GM23338 (cell line): ENCODE data around the gene HSPA12B. TPM values are rescaled to one million over a fixed set of nuclear protein-coding genes. Genes with fewer than 3 reads are reported as not detected.

Experiments used
- ATAC-seq: fragments of 200-7000 bp; cut with Tn5 transposase; 3 replicates; pipeline ENCODE4 v1.9.1; 2020
- DNase-seq: peaks from one replicate; pipeline ENCODE4 v3.0.0-alpha.2; 2015; ENCODE audit warnings: low spot score
- H2AFZ ChIP-seq: fragments of 200-600 bp; sonication (generic); 2 replicates; pipeline ENCODE4 v1.8.0; 2016; ENCODE audit warnings: antibody characterized with exemption, mild to moderate bottlenecking, moderate library complexity
- H3F3A ChIP-seq: fragments of 200-600 bp; sonication (generic); replicated peaks from 2 replicates; pipeline ENCODE4 v1.8.0; 2017; ENCODE audit warnings: antibody characterized with exemption, mixed run types, low read depth
- H3K27ac ChIP-seq: fragments of 200-600 bp; sonication (generic); 2 replicates; pipeline ENCODE4 v1.6.1; 2016; ENCODE audit warnings: low read depth
- H3K27me3 ChIP-seq: fragments of 200-600 bp; sonication (generic); 2 replicates; pipeline ENCODE4 v1.8.0; 2016; ENCODE audit warnings: mild to moderate bottlenecking, mixed run types, moderate library complexity; ENCODE audit not compliant: insufficient read depth
- H3K36me3 ChIP-seq: fragments of 200-600 bp; sonication (generic); 2 replicates; pipeline ENCODE4 v1.8.0; 2016; ENCODE audit warnings: mild to moderate bottlenecking; ENCODE audit not compliant: insufficient read depth
- H3K4me1 ChIP-seq: fragments of 200-600 bp; sonication (generic); 2 replicates; pipeline ENCODE4 v1.8.0; 2016; ENCODE audit warnings: mild to moderate bottlenecking, moderate library complexity; ENCODE audit not compliant: insufficient read depth
- H3K4me2 ChIP-seq: fragments of 200-600 bp; sonication (generic); 2 replicates; pipeline ENCODE4 v1.7.1; 2017; ENCODE audit warnings: mixed run types
- H3K4me3 ChIP-seq: fragments of 200-600 bp; sonication (generic); 2 replicates; pipeline ENCODE4 v1.6.1; 2016; ENCODE audit warnings: mixed run types
- H3K79me2 ChIP-seq: fragments of 200-600 bp; sonication (generic); replicated peaks from 2 replicates; pipeline ENCODE4 v1.8.0; 2017; ENCODE audit warnings: mild to moderate bottlenecking; ENCODE audit not compliant: insufficient read depth
- H3K9me2 ChIP-seq: fragments of 200-600 bp; sonication (generic); 2 replicates; pipeline ENCODE4 v1.8.0; 2017; ENCODE audit not compliant: insufficient read depth
- H4K20me1 ChIP-seq: fragments of 200-600 bp; sonication (generic); replicated peaks from 2 replicates; pipeline ENCODE4 v1.8.0; 2017; ENCODE audit warnings: mild to moderate bottlenecking; ENCODE audit not compliant: insufficient read depth
- H3K27ac Mint-ChIP-seq: 2 replicates; pipeline ENCODE4 v1.8.0; 2020; ENCODE audit warnings: inconsistent platforms, mild to moderate bottlenecking, moderate library complexity, mixed read lengths
- H3K27me3 Mint-ChIP-seq: 3 replicates; pipeline ENCODE4 v1.8.0; 2022; ENCODE audit warnings: low read depth, mild to moderate bottlenecking, moderate library complexity, mixed read lengths, inconsistent platforms; ENCODE audit not compliant: insufficient read depth, poor library complexity
- H3K36me3 Mint-ChIP-seq: 3 replicates; pipeline ENCODE4 v1.8.0; 2021; ENCODE audit warnings: low read depth, mild to moderate bottlenecking, inconsistent platforms, moderate library complexity, mixed read lengths
- H3K4me1 Mint-ChIP-seq: 3 replicates; pipeline ENCODE4 v1.8.0; 2020; ENCODE audit warnings: mild to moderate bottlenecking, inconsistent platforms, mixed read lengths
- H3K4me3 Mint-ChIP-seq: 3 replicates; pipeline ENCODE4 v1.8.0; 2021; ENCODE audit warnings: moderate library complexity, mild to moderate bottlenecking, inconsistent platforms, mixed read lengths
- H3K9me3 Mint-ChIP-seq: 3 replicates; pipeline ENCODE4 v1.8.0; 2020; ENCODE audit warnings: moderate library complexity, mild to moderate bottlenecking, inconsistent platforms, mixed read lengths
- CREB1 ChIP-seq: fragments of 250-450 bp; sonication (Bioruptor Pico); IDR thresholded peaks from 2 replicates; pipeline ENCODE4 v1.5.0; 2020; ENCODE audit warnings: low read depth, mild to moderate bottlenecking, moderate library complexity
- ETS1 ChIP-seq: IDR thresholded peaks from 2 replicates; pipeline ENCODE4 v1.6.1; 2016; ENCODE audit warnings: antibody characterized with exemption
- EZH2 ChIP-seq: fragments of 200-600 bp; sonication (generic); IDR thresholded peaks from one replicate; pipeline ENCODE4 v1.8.0; 2017; ENCODE audit warnings: antibody characterized with exemption, mild to moderate bottlenecking, low read depth; ENCODE audit not compliant: unreplicated experiment
- EZH2phosphoT487 ChIP-seq: fragments of 200-600 bp; sonication (generic); IDR thresholded peaks from one replicate; pipeline ENCODE4 v1.8.1; 2018; ENCODE audit warnings: antibody characterized with exemption; ENCODE audit not compliant: unreplicated experiment
- JUNB ChIP-seq: IDR thresholded peaks from one replicate; pipeline ENCODE4 v1.6.1; 2016; ENCODE audit warnings: antibody characterized with exemption; ENCODE audit not compliant: unreplicated experiment
- NANOG ChIP-seq: IDR thresholded peaks from 2 replicates; pipeline ENCODE4 v1.6.1; 2016; ENCODE audit warnings: antibody characterized with exemption, borderline replicate concordance
- ZNF114 ChIP-seq: fragments of 250-450 bp; sonication (Bioruptor Pico); IDR thresholded peaks from 2 replicates; pipeline ENCODE4 v1.5.0; 2020; ENCODE audit warnings: mild to moderate bottlenecking, moderate library complexity
- polyA plus RNA-seq: library from polyadenylated mRNA; unstranded; fragments of >200 nt; fragmentation: Nextera tagmentation; extraction: Ambion mirVana; gene quantifications from 2 replicates; pipeline ENCODE4 v1.2.1, GENCODE V29; 2016
- total RNA-seq: library from RNA; depleted of rRNA; stranded (reverse); fragments of >200 nt; shearing (Covaris generic); gene quantifications from 2 replicates; pipeline ENCODE4 v1.2.3, GENCODE V29; 2014

Gene HSPA12B
- total and polyA plus RNA-seq, 2 experiments from 2014 or later, result 2.8 to 6.5 TPM

DNA sequence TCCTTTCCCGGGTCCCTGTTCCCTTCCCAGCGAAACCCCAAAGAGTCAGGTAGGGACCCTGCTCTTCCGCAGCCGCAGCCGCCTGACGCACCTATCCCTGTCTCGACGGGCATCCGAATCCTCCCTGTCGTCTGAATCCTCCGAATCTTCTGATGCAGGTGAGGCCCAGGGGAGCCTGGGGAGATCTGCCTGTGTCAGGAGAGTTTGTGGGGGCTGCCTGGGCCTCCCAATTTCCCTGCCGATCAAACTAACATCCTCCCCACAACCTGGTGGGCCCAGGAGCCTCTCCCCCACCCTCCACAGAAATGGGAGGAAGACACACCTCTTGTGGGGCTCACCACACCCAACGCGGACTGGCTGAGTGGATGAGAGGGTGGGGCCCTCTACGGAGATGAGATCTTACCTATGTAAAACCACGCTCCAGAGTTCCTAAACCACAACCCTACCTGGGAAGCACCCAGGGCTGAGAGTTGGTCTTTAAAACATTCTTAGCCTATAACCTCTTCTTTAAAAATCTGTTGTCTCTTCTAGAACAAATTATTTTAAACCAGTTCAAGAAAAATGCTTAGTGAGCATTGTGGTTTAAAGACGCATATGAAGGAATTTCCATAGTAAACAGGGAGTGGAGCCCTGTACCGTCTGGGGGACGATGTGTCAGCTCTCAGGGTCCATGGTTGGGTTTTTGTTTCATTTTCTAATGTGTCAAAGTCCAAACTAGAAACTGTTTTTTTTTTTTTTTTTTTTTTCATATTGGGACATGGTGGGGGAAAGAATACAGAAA is 65.3 kb downstream of the HSPA12B start:
- Histone ChIP-seq H3K36me3 (no peaks in the 10 kb centered on the region), H2AFZ (no peak overlapping the region), H3K4me2 (peak overlapping the region; percentile 91), H3K27me3 (no peaks in the 10 kb centered on the region), H3K4me3 (peak overlapping the region; percentile 68), H3K4me1 (peaks cover 43% of the 10 kb centered on the region), H3F3A (peaks cover 17% of the 10 kb centered on the region; the same call in 1 of the 2 replicates), H3K27ac (no peak overlapping the region), H3K79me2 (no peaks in the 10 kb centered on the region), H4K20me1 (no peaks in the 10 kb centered on the region; the same call in 1 of the 2 replicates), H3K9me2 (no peaks in the 10 kb centered on the region)
- TF ChIP-seq NANOG, result no peak
- no peak for TF ChIP-seq EZH2phosphoT487
- TF ChIP-seq EZH2, result no peak
- Mint-ChIP-seq H3K4me3 (peak overlapping the region; percentile 76), H3K36me3 (peaks cover 26% of the 10 kb centered on the region), H3K4me1 (peaks cover 46% of the 10 kb centered on the region), H3K27me3 (peaks cover 31% of the 10 kb centered on the region), H3K27ac (no peak overlapping the region; the same call in 1 of the 2 replicates), H3K9me3 (no peaks in the 10 kb centered on the region)
- ATAC-seq (no peak), DNase-seq (no peak)

GRCh38 chr20:3798373-3798768 is 65.9 kb downstream of the HSPA12B start:
- Histone ChIP-seq H3K27ac (peak overlapping the region; percentile 76; the same call in 1 of the 2 replicates), H3K36me3 (no peaks in the 10 kb centered on the region), H3F3A (peaks cover 17% of the 10 kb centered on the region; the same call in 1 of the 2 replicates), H3K4me2 (peak overlapping the region; percentile 72), H3K79me2 (no peaks in the 10 kb centered on the region), H2AFZ (no peak overlapping the region), H3K4me3 (peak overlapping the region; percentile 44; the same call in 1 of the 2 replicates), H3K27me3 (no peaks in the 10 kb centered on the region), H4K20me1 (no peaks in the 10 kb centered on the region; the same call in 1 of the 2 replicates), H3K4me1 (peaks cover 43% of the 10 kb centered on the region), H3K9me2 (no peaks in the 10 kb centered on the region)
- no peak overlapping the region for H3K27ac Mint-ChIP-seq
- peaks cover 31% of the 10 kb centered on the region for H3K27me3 Mint-ChIP-seq
- DNase-seq, result no peak
- ATAC-seq, result no peak
- no peak for TF ChIP-seq ETS1
- TF ChIP-seq JUNB, result no peak
- TF ChIP-seq CREB1 (CRISPR knock-in tag), result no peak
- H3K36me3 Mint-ChIP-seq, result peaks cover 32% of the 10 kb centered on the region
- peaks cover 46% of the 10 kb centered on the region for H3K4me1 Mint-ChIP-seq
- peak overlapping the region; percentile 26; the same call in 1 of the 3 replicates for H3K4me3 Mint-ChIP-seq
- no peaks in the 10 kb centered on the region for H3K9me3 Mint-ChIP-seq

- Mint-ChIP-seq H3K27me3 (peaks cover 31% of the 10 kb centered on the region), H3K9me3 (no peaks in the 10 kb centered on the region), H3K27ac (no peak overlapping the region; the same call in none of the 2 replicates), H3K36me3 (peaks cover 37% of the 10 kb centered on the region), H3K4me1 (peaks cover 46% of the 10 kb centered on the region), H3K4me3 (peak overlapping the region; percentile 26; the same call in 1 of the 3 replicates)
- Histone ChIP-seq H3K27me3 (no peaks in the 10 kb centered on the region), H3F3A (peaks cover 17% of the 10 kb centered on the region; the same call in 1 of the 2 replicates), H3K27ac (peak overlapping the region; percentile 76; the same call in 1 of the 2 replicates), H3K4me3 (peak overlapping the region; percentile 44; the same call in 1 of the 2 replicates), H2AFZ (no peak overlapping the region), H3K4me2 (peak overlapping the region; percentile 72), H3K9me2 (no peaks in the 10 kb centered on the region), H4K20me1 (no peaks in the 10 kb centered on the region; the same call in 1 of the 2 replicates), H3K36me3 (no peaks in the 10 kb centered on the region), H3K79me2 (no peaks in the 10 kb centered on the region), H3K4me1 (peaks cover 43% of the 10 kb centered on the region)
- DNase-seq (no peak), ATAC-seq (no peak)
- TF ChIP-seq ETS1 (no peak), ZNF114 (CRISPR knock-in tag) (no peak)
Measured at GRCh38 chr20:3798908-3799248, 66.4 kb downstream of the HSPA12B start.
